Hepatocyte (in vitro differentiated cells): ENCODE results near the gene STARD10. TPM values are rescaled to one million over a fixed set of nuclear protein-coding genes. Genes with fewer than 3 reads are reported as not detected.

Experiments
- DNase-seq: peaks from one replicate; pipeline ENCODE4 v3.0.0-alpha.2; 2016; ENCODE audit warnings: low spot score
- H2AFZ ChIP-seq: fragments of 200-600 bp; sonication (generic); 2 replicates; pipeline ENCODE4 v1.6.0; 2016; ENCODE audit warnings: antibody characterized with exemption, mild to moderate bottlenecking
- H3K27ac ChIP-seq: fragments of 200-600 bp; sonication (generic); 2 replicates; pipeline ENCODE4 v1.5.1; 2016; ENCODE audit warnings: mild to moderate bottlenecking
- H3K27me3 ChIP-seq: fragments of 200-600 bp; sonication (generic); 2 replicates; pipeline ENCODE4 v1.6.1; 2016
- H3K36me3 ChIP-seq: fragments of 200-600 bp; sonication (generic); replicated peaks from 2 replicates; pipeline ENCODE4 v1.5.1; 2016; ENCODE audit warnings: low read depth; ENCODE audit not compliant: insufficient read depth
- H3K4me1 ChIP-seq: fragments of 200-600 bp; sonication (generic); 2 replicates; pipeline ENCODE4 v1.5.1; 2016; ENCODE audit warnings: mild to moderate bottlenecking, moderate library complexity; ENCODE audit not compliant: insufficient read depth
- H3K4me2 ChIP-seq: fragments of 200-600 bp; sonication (generic); 2 replicates; pipeline ENCODE4 v1.6.0; 2016
- H3K4me3 ChIP-seq: fragments of 200-600 bp; sonication (generic); 2 replicates; pipeline ENCODE4 v1.5.1; 2016; ENCODE audit warnings: mild to moderate bottlenecking
- H3K79me2 ChIP-seq: fragments of 200-600 bp; sonication (generic); 2 replicates; pipeline ENCODE4 v1.6.0; 2017; ENCODE audit warnings: mild to moderate bottlenecking
- H3K9me2 ChIP-seq: fragments of 200-600 bp; sonication (generic); replicated peaks from 2 replicates; pipeline ENCODE4 v1.6.0; 2017; ENCODE audit warnings: mild to moderate bottlenecking; ENCODE audit not compliant: insufficient read depth
- H3K9me3 ChIP-seq: fragments of 200-600 bp; sonication (generic); 2 replicates; pipeline ENCODE4 v1.5.1; 2016; ENCODE audit warnings: low read depth, mild to moderate bottlenecking
- H4K20me1 ChIP-seq: fragments of 200-600 bp; sonication (generic); 2 replicates; pipeline ENCODE4 v1.6.0; 2016; ENCODE audit warnings: mild to moderate bottlenecking; ENCODE audit not compliant: insufficient read depth, poor library complexity, severe bottlenecking
- CTCF ChIP-seq: fragments of 200-600 bp; sonication (generic); IDR thresholded peaks from 2 replicates; pipeline ENCODE4 v1.5.1; 2016; ENCODE audit warnings: antibody characterized with exemption, mild to moderate bottlenecking; ENCODE audit not compliant: poor library complexity
- EZH2 ChIP-seq: fragments of 200-600 bp; sonication (generic); IDR thresholded peaks from 2 replicates; pipeline ENCODE4 v1.6.1; 2016; ENCODE audit warnings: antibody characterized with exemption, mild to moderate bottlenecking, borderline replicate concordance
- EZH2phosphoT487 ChIP-seq: fragments of 200-600 bp; sonication (generic); IDR thresholded peaks from one replicate; pipeline ENCODE4 v1.6.1; 2018; ENCODE audit warnings: antibody characterized with exemption, mild to moderate bottlenecking, low read depth, moderate library complexity; ENCODE audit not compliant: unreplicated experiment, severe bottlenecking
- WGBS: methylation state at CpG from one replicate; pipeline ENCODE4 v1.1.6; 2016; ENCODE audit warnings: low lambda C conversion rate; ENCODE audit errors: missing lambda C conversion rate; 5-methylcytosine and 5-hydroxymethylcytosine counted together
- polyA plus RNA-seq: library from polyadenylated mRNA; unstranded; fragments of >200 nt; fragmentation: Nextera tagmentation; extraction: Ambion mirVana; gene quantifications from 2 replicates; pipeline ENCODE4 v1.2.1, GENCODE V29; 2016
- total RNA-seq: library from RNA; depleted of rRNA; stranded (reverse); fragments of >200 nt; gene quantifications from 2 replicates; pipeline ENCODE4 v1.2.3, GENCODE V29; 2014

Gene STARD10
- total and polyA plus RNA-seq, 2 experiments from 2014 or later: 290 to 686 TPM

- Histone ChIP-seq H3K27me3 (no peaks in the 10 kb centered on the region), H3K36me3 (no peaks in the 10 kb centered on the region), H2AFZ (no peak overlapping the region), H3K9me2 (no peaks in the 10 kb centered on the region), H3K4me3 (no peak overlapping the region), H3K9me3 (no peaks in the 10 kb centered on the region), H4K20me1 (no peaks in the 10 kb centered on the region), H3K4me1 (peaks cover 9% of the 10 kb centered on the region), H3K27ac (no peak overlapping the region), H3K4me2 (no peak overlapping the region), H3K79me2 (no peaks in the 10 kb centered on the region)
- WGBS: 67% methylated on average over 7 of the region's 7 CpGs
- no peak for DNase-seq
- TF ChIP-seq CTCF (no peak), EZH2phosphoT487 (no peak), EZH2 (no peak)
These were observed 47.5 kb upstream of the STARD10 start for GRCh38 chr11:72841397-72841796.

GRCh38 chr11:72840780-72841179, 46.9 kb upstream of the STARD10 start:
- H3K79me2 ChIP-seq: no peaks in the 10 kb centered on the region
- 81% methylated on average over 4 of the region's 4 CpGs for WGBS
- H3K4me1 ChIP-seq: peaks cover 9% of the 10 kb centered on the region
- H3K4me2 ChIP-seq: no peak overlapping the region
- no peaks in the 10 kb centered on the region for H3K27me3 ChIP-seq
- H3K9me2 ChIP-seq: no peaks in the 10 kb centered on the region
- H3K27ac ChIP-seq: peak overlapping the region; percentile 1
- no peaks in the 10 kb centered on the region for H3K36me3 ChIP-seq
- H3K9me3 ChIP-seq: no peaks in the 10 kb centered on the region
- H2AFZ ChIP-seq: no peak overlapping the region
- no peak overlapping the region for H3K4me3 ChIP-seq
- no peak for TF ChIP-seq CTCF
- TF ChIP-seq EZH2: no peak
- no peak for TF ChIP-seq EZH2phosphoT487
- DNase-seq: no peak
- H4K20me1 ChIP-seq: no peaks in the 10 kb centered on the region

GRCh38 chr11:72838691-72839305, 45.0 kb upstream of the STARD10 start:
- H3K79me2 ChIP-seq: no peaks in the 10 kb centered on the region
- H3K9me3 ChIP-seq: no peaks in the 10 kb centered on the region
- WGBS: 79% methylated on average over 4 of the region's 4 CpGs
- no peak overlapping the region for H2AFZ ChIP-seq
- no peaks in the 10 kb centered on the region for H3K9me2 ChIP-seq
- no peaks in the 10 kb centered on the region for H3K27me3 ChIP-seq
- DNase-seq: no peak
- H3K36me3 ChIP-seq: no peaks in the 10 kb centered on the region
- H3K27ac ChIP-seq: no peak overlapping the region
- no peak overlapping the region for H3K4me2 ChIP-seq
- peaks cover 4% of the 10 kb centered on the region for H3K4me1 ChIP-seq
- TF ChIP-seq CTCF (no peak), EZH2phosphoT487 (no peak), EZH2 (no peak)
- no peaks in the 10 kb centered on the region for H4K20me1 ChIP-seq
- H3K4me3 ChIP-seq: no peak overlapping the region
